Type B pancreatic cell (in vitro differentiated cells): ENCODE data around the gene XIAP. TPM values are rescaled to one million over a fixed set of nuclear protein-coding genes. Genes with fewer than 3 reads are reported as not detected.

ENCODE experiments used
- DNase-seq: peaks from one replicate; pipeline ENCODE4 v3.0.0; 2021; ENCODE audit warnings: mixed read lengths; ENCODE audit not compliant: unreplicated experiment; ENCODE audit errors: extremely low spot score
- H3K27ac Mint-ChIP-seq: 2 replicates; pipeline ENCODE4 v1.8.0; 2021; ENCODE audit warnings: mild to moderate bottlenecking, mixed read lengths
- H3K27me3 Mint-ChIP-seq: 2 replicates; pipeline ENCODE4 v1.8.0; 2021; ENCODE audit warnings: mixed read lengths
- H3K36me3 Mint-ChIP-seq: 2 replicates; pipeline ENCODE4 v1.8.0; 2021; ENCODE audit warnings: mixed read lengths
- H3K4me1 Mint-ChIP-seq: one replicate; pipeline ENCODE4 v1.8.0; 2021; ENCODE audit warnings: mixed read lengths; ENCODE audit not compliant: unreplicated experiment
- H3K4me3 Mint-ChIP-seq: 2 replicates; pipeline ENCODE4 v1.8.0; 2021; ENCODE audit warnings: mild to moderate bottlenecking, mixed read lengths
- H3K9me3 Mint-ChIP-seq: 2 replicates; pipeline ENCODE4 v1.8.0; 2021; ENCODE audit warnings: mixed read lengths
- CTCF ChIP-seq: fragments of 200-600 bp; sonication (generic); conservative IDR thresholded peaks from 2 replicates; pipeline ENCODE4 v1.5.0; 2021; ENCODE audit warnings: antibody characterized with exemption, mild to moderate bottlenecking
- total RNA-seq: library from RNA; stranded (reverse); gene quantifications from 2 replicates; pipeline ENCODE4 v1.2.1, GENCODE V29; 2021; ENCODE audit warnings: low replicate concordance

Gene XIAP
- total RNA-seq, 1 donor from 2014 or later = 37.3 TPM

- Mint-ChIP-seq H3K4me1 (peaks cover 7% of the 10 kb centered on the region), H3K9me3 (no peaks in the 10 kb centered on the region), H3K36me3 (peaks cover 5% of the 10 kb centered on the region), H3K27me3 (peaks cover 3% of the 10 kb centered on the region), H3K4me3 (peak within 1 kb of the TSS; percentile 93), H3K27ac (peak within 1 kb of the TSS; percentile 99)
- DNase-seq = peak; percentile 74
- TF ChIP-seq CTCF = no peak
These were observed 101.6 kb downstream of the XIAP start, which contains the start of gene STAG2 for GRCh38 chrX:123961268-123962005. Gene STAG2 (plus strand): TSS chrX:123961706. CDS start chrX:124022628, 60,922 bp downstream.

GRCh38 chrX:123962006-123962467 lies 102.2 kb downstream of the XIAP start:
- peaks cover 7% of the 10 kb centered on the region for H3K4me1 Mint-ChIP-seq
- H3K36me3 Mint-ChIP-seq = peaks cover 5% of the 10 kb centered on the region

GRCh38 chrX:123962794-123963373 lies 103.0 kb downstream of the XIAP start:
- TF ChIP-seq CTCF = no peak
- H3K9me3 Mint-ChIP-seq = no peaks in the 10 kb centered on the region
- H3K27me3 Mint-ChIP-seq = peaks cover 3% of the 10 kb centered on the region
- H3K36me3 Mint-ChIP-seq = peaks cover 5% of the 10 kb centered on the region
- peak; percentile 83 for DNase-seq
- peak overlapping the region; percentile 99 for H3K27ac Mint-ChIP-seq
- peak overlapping the region; percentile 93 for H3K4me3 Mint-ChIP-seq
- H3K4me1 Mint-ChIP-seq = peaks cover 7% of the 10 kb centered on the region

More at GRCh38 chrX:123962006-123962467, 102.2 kb downstream of the XIAP start:
- no peak for TF ChIP-seq CTCF
- Mint-ChIP-seq H3K27ac (peak overlapping the region; percentile 99), H3K4me3 (peak overlapping the region; percentile 93), H3K27me3 (peaks cover 3% of the 10 kb centered on the region), H3K9me3 (no peaks in the 10 kb centered on the region)
- DNase-seq = no peak

Other genes with a start within 250 kb of the XIAP start
- 80.5 and 96.2 TPM in 2 replicates for gene THOC2, start 127.0 kb upstream of the XIAP start, total RNA-seq
- 62.5 and 89.5 TPM in 2 replicates for gene STAG2, start 101.7 kb downstream of the XIAP start, total RNA-seq